Measurements from ENCODE around the gene ZNF438. TPM values are rescaled to one million over a fixed set of nuclear protein-coding genes. Genes with fewer than 3 reads are reported as not detected.

ZNF438 gene
- polyA plus RNA-seq, 3 donors: 5.4 to 11.1 (median 9.3) TPM

DNA sequence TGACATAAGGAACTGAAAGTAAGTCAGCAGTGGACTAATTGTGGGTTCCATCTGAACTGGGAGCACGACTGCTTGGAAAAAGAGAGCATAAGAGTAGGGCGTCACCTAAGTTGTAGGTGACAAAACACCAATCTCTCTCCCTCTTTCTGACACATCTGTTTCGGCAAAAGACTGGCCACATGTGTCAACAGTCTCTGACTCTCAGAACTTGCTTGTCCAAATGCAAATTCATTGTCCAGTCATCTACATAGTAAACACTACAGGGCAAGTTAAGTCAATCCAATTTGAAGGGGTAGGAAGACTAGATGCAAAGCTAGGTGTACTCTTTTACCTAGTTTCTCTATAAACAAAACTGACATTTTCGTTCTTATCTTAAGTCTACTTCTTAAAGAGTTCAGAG is 87.7 kb downstream of the ZNF438 start:
- Mint-ChIP-seq H3K9me3 (peaks cover 2 to 16% (median 5%) of the 10 kb centered on the region in 7 donors), H3K4me1 (peaks cover 20% of the 10 kb centered on the region), H3K4me3 (no peak overlapping the region), H3K27me3 (ENCODE audit: low read depth in 3 of 3) (no peaks in the 10 kb centered on the region), H3K36me3 (peaks cover 31 to 39% of the 10 kb centered on the region in 2 donors), H3K27ac (peak overlapping the region in 2 of 7 donors; percentile 35 to 74)
- peak in 1 of 3 donors; percentile 13 for DNase-seq
- H3K4me3 ChIP-seq (replicated peaks in 1 of 3; ENCODE audit: low read depth in 2 of 3, low read length in 3 of 3): no peak overlapping the region
- H3K79me2 ChIP-seq (ENCODE audit: insufficient read depth, low read length): peaks cover 4% of the 10 kb centered on the region
- no peak overlapping the region for H2AFZ ChIP-seq (ENCODE audit: insufficient read depth, low read depth, low read length, poor library complexity, severe bottlenecking)
- H3K4me1 ChIP-seq (ENCODE audit: control insufficient read depth in 1 of 2, insufficient read depth in 2 of 2, low read length in 2 of 2): no peaks in the 10 kb centered on the region
- peaks cover 5% of the 10 kb centered on the region for H4K20me1 ChIP-seq (ENCODE audit: insufficient read depth, low read length)
- intact Hi-C loops (cut with micrococcal nuclease): no loop called here
- 88% methylated on average over 2 of the region's 4 CpGs for WGBS (ENCODE audit: insufficient coverage)
- no peaks in the 10 kb centered on the region for H3K27me3 ChIP-seq (ENCODE audit: control insufficient read depth in 2 of 2, insufficient read depth in 2 of 2, low read length in 2 of 2)
- no peaks in the 10 kb centered on the region for H3K9me3 ChIP-seq (replicated peaks in 1 of 2; ENCODE audit: control insufficient read depth in 1 of 2, insufficient read depth in 1 of 2, low read length in 2 of 2)
- H3K4me2 ChIP-seq (replicated peaks; ENCODE audit: extremely low read depth, low read length, poor library complexity, severe bottlenecking): no peak overlapping the region
- TF ChIP-seq, protein P1, sequence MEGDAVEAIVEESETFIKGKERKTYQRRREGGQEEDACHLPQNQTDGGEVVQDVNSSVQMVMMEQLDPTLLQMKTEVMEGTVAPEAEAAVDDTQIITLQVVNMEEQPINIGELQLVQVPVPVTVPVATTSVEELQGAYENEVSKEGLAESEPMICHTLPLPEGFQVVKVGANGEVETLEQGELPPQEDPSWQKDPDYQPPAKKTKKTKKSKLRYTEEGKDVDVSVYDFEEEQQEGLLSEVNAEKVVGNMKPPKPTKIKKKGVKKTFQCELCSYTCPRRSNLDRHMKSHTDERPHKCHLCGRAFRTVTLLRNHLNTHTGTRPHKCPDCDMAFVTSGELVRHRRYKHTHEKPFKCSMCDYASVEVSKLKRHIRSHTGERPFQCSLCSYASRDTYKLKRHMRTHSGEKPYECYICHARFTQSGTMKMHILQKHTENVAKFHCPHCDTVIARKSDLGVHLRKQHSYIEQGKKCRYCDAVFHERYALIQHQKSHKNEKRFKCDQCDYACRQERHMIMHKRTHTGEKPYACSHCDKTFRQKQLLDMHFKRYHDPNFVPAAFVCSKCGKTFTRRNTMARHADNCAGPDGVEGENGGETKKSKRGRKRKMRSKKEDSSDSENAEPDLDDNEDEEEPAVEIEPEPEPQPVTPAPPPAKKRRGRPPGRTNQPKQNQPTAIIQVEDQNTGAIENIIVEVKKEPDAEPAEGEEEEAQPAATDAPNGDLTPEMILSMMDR (IDR thresholded peaks at IDR 0.05): no peak
- H3K36me3 ChIP-seq (replicated peaks in 1 of 2; ENCODE audit: control insufficient read depth in 1 of 2, insufficient read depth in 2 of 2, low read length in 2 of 2): peaks cover 11 to 29% of the 10 kb centered on the region in 2 donors
- peak overlapping the region in 1 of 2 donors; percentile 12 for H3K27ac ChIP-seq (ENCODE audit: low read depth in 1 of 2, low read length in 2 of 2)
- no peak overlapping the region for H3K9ac ChIP-seq (ENCODE audit: insufficient read depth, low read length, poor library complexity, severe bottlenecking)

DNA sequence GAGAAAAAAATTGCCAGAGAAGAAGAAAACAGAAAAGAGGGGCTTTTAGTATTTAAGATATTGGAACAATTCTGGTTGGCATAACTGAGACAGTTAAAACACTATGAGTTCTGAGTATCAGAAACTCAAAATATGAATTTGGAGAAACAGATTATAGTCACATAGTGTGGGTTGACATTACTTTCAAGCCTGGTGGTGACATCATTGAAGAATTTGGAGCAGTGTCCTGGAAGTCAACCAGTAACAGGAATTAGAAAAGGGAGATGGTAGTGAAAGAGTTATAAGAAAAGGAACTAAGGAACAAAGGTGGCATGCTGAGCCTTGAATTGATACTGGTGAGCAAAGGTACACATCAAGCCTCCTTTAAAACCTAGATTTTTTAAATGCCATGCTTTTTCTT is 88.2 kb downstream of the ZNF438 start:
- H2AFZ ChIP-seq (ENCODE audit: insufficient read depth, low read depth, low read length, poor library complexity, severe bottlenecking): no peak overlapping the region
- peaks cover 11 to 30% of the 10 kb centered on the region in 2 donors for H3K36me3 ChIP-seq (replicated peaks in 1 of 2; ENCODE audit: control insufficient read depth in 1 of 2, insufficient read depth in 2 of 2, low read length in 2 of 2)
- H3K4me1 Mint-ChIP-seq: peaks cover 20% of the 10 kb centered on the region
- peaks cover 32 to 41% of the 10 kb centered on the region in 2 donors for H3K36me3 Mint-ChIP-seq
- H3K79me2 ChIP-seq (ENCODE audit: insufficient read depth, low read length): peaks cover 4% of the 10 kb centered on the region
- H3K4me3 Mint-ChIP-seq: no peak overlapping the region
- H3K9ac ChIP-seq (ENCODE audit: insufficient read depth, low read length, poor library complexity, severe bottlenecking): no peak overlapping the region
- intact Hi-C loops (cut with micrococcal nuclease): no loop called here
- peaks cover 2 to 16% (median 5%) of the 10 kb centered on the region in 7 donors for H3K9me3 Mint-ChIP-seq
- H3K4me3 ChIP-seq (replicated peaks in 1 of 3; ENCODE audit: low read depth in 2 of 3, low read length in 3 of 3): no peak overlapping the region
- H3K27ac ChIP-seq (ENCODE audit: low read depth in 1 of 2, low read length in 2 of 2): no peak overlapping the region
- H3K4me2 ChIP-seq (replicated peaks; ENCODE audit: extremely low read depth, low read length, poor library complexity, severe bottlenecking): no peak overlapping the region
- H3K27me3 Mint-ChIP-seq (ENCODE audit: low read depth in 3 of 3): no peaks in the 10 kb centered on the region
- peak overlapping the region in 3 of 7 donors; percentile 38 to 50 (median 46) for H3K27ac Mint-ChIP-seq
- no peaks in the 10 kb centered on the region for H3K9me3 ChIP-seq (replicated peaks in 1 of 2; ENCODE audit: control insufficient read depth in 1 of 2, insufficient read depth in 1 of 2, low read length in 2 of 2)
- H4K20me1 ChIP-seq (ENCODE audit: insufficient read depth, low read length): peaks cover 5% of the 10 kb centered on the region
- H3K27me3 ChIP-seq (ENCODE audit: control insufficient read depth in 2 of 2, insufficient read depth in 2 of 2, low read length in 2 of 2): no peaks in the 10 kb centered on the region
- DNase-seq: no peak
- TF ChIP-seq, protein P1 (IDR thresholded peaks at IDR 0.05): no peak
- no peaks in the 10 kb centered on the region for H3K4me1 ChIP-seq (ENCODE audit: control insufficient read depth in 1 of 2, insufficient read depth in 2 of 2, low read length in 2 of 2)
